Measurements from ENCODE around the gene NEDD4L.

Gene NEDD4L

GRCh38 chr18:58175122-58175785, 131.2 kb downstream of the NEDD4L start:
- Histone ChIP-seq H3K9ac (ENCODE audit: low read length) (no peak overlapping the region), H3K9me3 (ENCODE audit: insufficient read depth, low read length) (no peaks in the 10 kb centered on the region), H3K4me2 (ENCODE audit: low read depth, low read length, poor library complexity, severe bottlenecking) (no peak overlapping the region), H3K4me3 (ENCODE audit: insufficient read depth, low read length, poor library complexity, severe bottlenecking) (no peak overlapping the region), H3K79me2 (ENCODE audit: insufficient read depth, low read length) (no peaks in the 10 kb centered on the region), H3K9me2 (replicated peaks; ENCODE audit: insufficient read depth, low read length) (no peaks in the 10 kb centered on the region), H2AFZ (ENCODE audit: low read depth, low read length, severe bottlenecking) (no peak overlapping the region), H4K20me1 (ENCODE audit: low read depth, low read length) (no peaks in the 10 kb centered on the region; the same call in 1 of the 2 replicates), H3K36me3 (ENCODE audit: low read length) (no peaks in the 10 kb centered on the region), H3K27ac (ENCODE audit: low read depth, low read length) (no peak overlapping the region), H3K27me3 (ENCODE audit: low read length) (no peaks in the 10 kb centered on the region), H3F3A (ENCODE audit: insufficient read depth) (no peaks in the 10 kb centered on the region)
- TF ChIP-seq CTCF (IDR thresholded peaks at IDR 0.05; ENCODE audit: insufficient read depth, low read length, poor library complexity, severe bottlenecking): no peak
- no peak for TF ChIP-seq EZH2phosphoT487 (conservative IDR thresholded peaks at IDR 0.05; ENCODE audit: low read length)

GRCh38 chr18:58175786-58176176, 131.8 kb downstream of the NEDD4L start:
- Histone ChIP-seq H3K27ac (ENCODE audit: low read depth, low read length) (no peak overlapping the region), H3F3A (ENCODE audit: insufficient read depth) (no peaks in the 10 kb centered on the region), H3K9me3 (ENCODE audit: insufficient read depth, low read length) (no peaks in the 10 kb centered on the region), H3K9me2 (replicated peaks; ENCODE audit: insufficient read depth, low read length) (no peaks in the 10 kb centered on the region), H3K9ac (ENCODE audit: low read length) (no peak overlapping the region), H2AFZ (ENCODE audit: low read depth, low read length, severe bottlenecking) (no peak overlapping the region), H4K20me1 (ENCODE audit: low read depth, low read length) (no peaks in the 10 kb centered on the region; the same call in 1 of the 2 replicates), H3K4me2 (ENCODE audit: low read depth, low read length, poor library complexity, severe bottlenecking) (no peak overlapping the region), H3K4me3 (ENCODE audit: insufficient read depth, low read length, poor library complexity, severe bottlenecking) (no peak overlapping the region), H3K79me2 (ENCODE audit: insufficient read depth, low read length) (no peaks in the 10 kb centered on the region), H3K27me3 (ENCODE audit: low read length) (no peaks in the 10 kb centered on the region), H3K36me3 (ENCODE audit: low read length) (no peaks in the 10 kb centered on the region)
- TF ChIP-seq CTCF (IDR thresholded peaks at IDR 0.05; ENCODE audit: insufficient read depth, low read length, poor library complexity, severe bottlenecking): no peak
- TF ChIP-seq EZH2phosphoT487 (conservative IDR thresholded peaks at IDR 0.05; ENCODE audit: low read length): no peak

DNA sequence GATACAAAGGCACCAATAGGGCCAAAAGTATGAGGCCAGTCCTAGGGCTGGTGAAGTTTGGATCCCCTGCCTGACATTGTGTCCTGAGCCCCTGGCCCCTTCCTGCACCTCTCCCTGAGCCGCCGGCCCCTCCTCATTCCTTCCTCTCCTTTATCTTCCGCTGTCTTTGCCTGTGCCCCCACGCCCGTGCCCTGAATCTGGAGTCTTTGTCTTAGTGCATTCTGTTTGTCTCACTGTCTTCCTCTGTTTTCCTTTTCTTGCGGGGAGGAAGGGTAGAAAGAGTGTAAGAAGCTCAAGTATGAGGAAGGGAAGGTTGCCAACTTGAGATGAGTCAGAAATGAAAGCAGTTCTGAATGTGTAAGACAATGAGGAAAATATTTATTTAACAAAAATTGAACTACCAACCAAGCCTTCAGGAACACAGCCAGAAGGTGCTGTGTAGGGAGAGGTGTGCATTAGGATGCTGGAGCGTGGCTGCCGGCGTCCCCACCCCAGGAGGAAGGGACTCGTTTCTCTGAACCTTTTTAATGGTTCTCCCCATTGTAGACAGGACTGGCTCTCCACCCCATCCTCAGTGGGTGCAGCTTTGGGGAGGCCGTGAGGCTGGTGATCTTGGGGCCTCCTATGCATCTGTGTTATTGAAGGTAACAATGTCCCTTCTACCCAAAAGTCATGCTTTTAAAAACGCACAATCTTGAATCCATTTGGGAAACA, 133.1 kb downstream of the NEDD4L start:
- Histone ChIP-seq H3K27me3 (ENCODE audit: low read length) (no peaks in the 10 kb centered on the region), H3K79me2 (ENCODE audit: insufficient read depth, low read length) (no peaks in the 10 kb centered on the region), H3K27ac (ENCODE audit: low read depth, low read length) (no peak overlapping the region), H3K4me3 (ENCODE audit: insufficient read depth, low read length, poor library complexity, severe bottlenecking) (no peak overlapping the region), H2AFZ (ENCODE audit: low read depth, low read length, severe bottlenecking) (no peak overlapping the region), H3K9me3 (ENCODE audit: insufficient read depth, low read length) (no peaks in the 10 kb centered on the region), H4K20me1 (ENCODE audit: low read depth, low read length) (peaks cover 5% of the 10 kb centered on the region), H3K36me3 (ENCODE audit: low read length) (no peaks in the 10 kb centered on the region), H3K9ac (ENCODE audit: low read length) (no peak overlapping the region), H3F3A (ENCODE audit: insufficient read depth) (no peaks in the 10 kb centered on the region), H3K9me2 (replicated peaks; ENCODE audit: insufficient read depth, low read length) (no peaks in the 10 kb centered on the region), H3K4me2 (ENCODE audit: low read depth, low read length, poor library complexity, severe bottlenecking) (no peak overlapping the region)
- TF ChIP-seq EZH2phosphoT487 (conservative IDR thresholded peaks at IDR 0.05; ENCODE audit: low read length): no peak
- TF ChIP-seq CTCF (IDR thresholded peaks at IDR 0.05; ENCODE audit: insufficient read depth, low read length, poor library complexity, severe bottlenecking): no peak
